ENCODE measurements around the gene TMEM179. TPM values are rescaled to one million over a fixed set of nuclear protein-coding genes. Genes with fewer than 3 reads are reported as not detected.

Gene TMEM179
- total and polyA plus RNA-seq, 9 donors = 0.19 to 0.30 (median 0.22) TPM; not detected in 6

DNA sequence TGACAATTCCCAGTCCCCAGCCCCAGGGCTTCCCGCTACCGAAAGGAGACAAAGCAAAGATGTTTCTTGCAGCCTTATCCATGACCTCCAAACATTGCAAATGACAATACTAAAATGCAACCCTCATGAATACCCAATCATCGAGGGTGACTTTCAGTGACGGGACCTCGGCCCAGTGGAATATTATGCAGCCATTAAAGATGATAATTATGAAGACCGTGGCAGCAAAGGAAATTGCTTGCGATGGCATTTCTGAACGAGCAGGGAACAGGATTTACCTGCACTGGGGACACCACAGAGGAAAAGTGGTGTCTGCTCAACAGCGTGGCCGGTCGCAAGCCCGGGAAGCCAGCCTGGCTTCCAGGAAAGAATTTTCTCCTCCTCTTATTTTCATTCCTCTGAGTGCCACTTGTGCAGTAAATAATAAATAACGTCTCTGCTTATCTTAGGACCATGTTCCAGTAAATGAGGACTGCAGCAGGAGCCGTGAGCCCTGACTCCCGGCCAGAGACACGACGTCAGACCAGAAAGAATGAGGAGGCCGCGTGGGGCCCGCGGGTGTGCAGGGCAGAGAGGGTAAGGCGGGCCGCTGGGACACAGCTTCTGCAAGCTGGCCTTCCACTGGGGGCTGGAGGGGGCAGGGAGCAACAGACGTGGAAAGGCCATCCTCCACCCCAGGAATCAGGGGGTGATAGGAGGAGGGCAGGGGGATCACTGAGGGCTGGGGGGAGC is 18.4 kb downstream of the TMEM179 start:
- intact Hi-C loops (cut with DNase I) = no loop called here
- Histone ChIP-seq H3K4me1 (ENCODE audit: insufficient read depth) (peaks cover 7% of the 10 kb centered on the region), H3K9me3 (no peaks in the 10 kb centered on the region), H3K4me3 (no peak overlapping the region), H3K36me3 (no peaks in the 10 kb centered on the region), H3K27me3 (no peaks in the 10 kb centered on the region), H3K27ac (no peak overlapping the region)
- TF ChIP-seq POLR2A (IDR thresholded peaks at IDR 0.05) (no peak), EP300 (IDR thresholded peaks at IDR 0.05) (no peak)
- TF ChIP-seq, protein P1, sequence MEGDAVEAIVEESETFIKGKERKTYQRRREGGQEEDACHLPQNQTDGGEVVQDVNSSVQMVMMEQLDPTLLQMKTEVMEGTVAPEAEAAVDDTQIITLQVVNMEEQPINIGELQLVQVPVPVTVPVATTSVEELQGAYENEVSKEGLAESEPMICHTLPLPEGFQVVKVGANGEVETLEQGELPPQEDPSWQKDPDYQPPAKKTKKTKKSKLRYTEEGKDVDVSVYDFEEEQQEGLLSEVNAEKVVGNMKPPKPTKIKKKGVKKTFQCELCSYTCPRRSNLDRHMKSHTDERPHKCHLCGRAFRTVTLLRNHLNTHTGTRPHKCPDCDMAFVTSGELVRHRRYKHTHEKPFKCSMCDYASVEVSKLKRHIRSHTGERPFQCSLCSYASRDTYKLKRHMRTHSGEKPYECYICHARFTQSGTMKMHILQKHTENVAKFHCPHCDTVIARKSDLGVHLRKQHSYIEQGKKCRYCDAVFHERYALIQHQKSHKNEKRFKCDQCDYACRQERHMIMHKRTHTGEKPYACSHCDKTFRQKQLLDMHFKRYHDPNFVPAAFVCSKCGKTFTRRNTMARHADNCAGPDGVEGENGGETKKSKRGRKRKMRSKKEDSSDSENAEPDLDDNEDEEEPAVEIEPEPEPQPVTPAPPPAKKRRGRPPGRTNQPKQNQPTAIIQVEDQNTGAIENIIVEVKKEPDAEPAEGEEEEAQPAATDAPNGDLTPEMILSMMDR (IDR thresholded peaks at IDR 0.05) = no peak
- WGBS, 3 donors = 32 to 41% (median 36%) methylated on average over 24 of the region's 24 CpGs
- DNase-seq = peak in 2 of 5 donors; percentile 22 to 76

DNA sequence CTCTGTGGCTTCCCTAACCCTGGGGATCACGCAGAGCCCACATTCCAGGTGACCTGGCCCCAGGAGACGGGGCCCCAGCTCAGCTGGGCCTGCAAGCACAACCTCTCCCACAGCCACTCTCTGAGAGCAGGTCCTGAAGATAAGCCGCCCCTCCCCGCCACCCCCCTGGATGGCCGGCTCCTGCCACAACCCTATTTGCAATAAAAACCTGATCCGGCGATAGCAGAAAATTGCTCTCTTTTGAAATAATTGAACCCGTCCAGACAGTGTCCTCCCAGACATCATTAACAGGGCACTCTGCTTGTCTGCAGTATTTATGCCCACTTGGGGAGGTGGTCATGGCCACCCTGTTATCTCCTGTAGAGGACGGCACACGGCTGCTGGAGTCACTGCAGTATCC is 20.0 kb downstream of the TMEM179 start:
- WGBS, 3 donors = 78 to 81% (median 79%) methylated on average over 10 of the region's 10 CpGs
- TF ChIP-seq POLR2A (IDR thresholded peaks at IDR 0.05) = no peak
- TF ChIP-seq EP300 (IDR thresholded peaks at IDR 0.05) = no peak
- TF ChIP-seq, protein P1 (IDR thresholded peaks at IDR 0.05) = no peak
- H3K36me3 ChIP-seq = no peaks in the 10 kb centered on the region
- no peaks in the 10 kb centered on the region for H3K9me3 ChIP-seq
- no peaks in the 10 kb centered on the region for H3K27me3 ChIP-seq
- H3K4me1 ChIP-seq (ENCODE audit: insufficient read depth) = peaks cover 1% of the 10 kb centered on the region
- no peak for DNase-seq
- intact Hi-C loops (cut with DNase I) = no loop called here
- H3K4me3 ChIP-seq = no peak overlapping the region
- no peak overlapping the region for H3K27ac ChIP-seq

DNA sequence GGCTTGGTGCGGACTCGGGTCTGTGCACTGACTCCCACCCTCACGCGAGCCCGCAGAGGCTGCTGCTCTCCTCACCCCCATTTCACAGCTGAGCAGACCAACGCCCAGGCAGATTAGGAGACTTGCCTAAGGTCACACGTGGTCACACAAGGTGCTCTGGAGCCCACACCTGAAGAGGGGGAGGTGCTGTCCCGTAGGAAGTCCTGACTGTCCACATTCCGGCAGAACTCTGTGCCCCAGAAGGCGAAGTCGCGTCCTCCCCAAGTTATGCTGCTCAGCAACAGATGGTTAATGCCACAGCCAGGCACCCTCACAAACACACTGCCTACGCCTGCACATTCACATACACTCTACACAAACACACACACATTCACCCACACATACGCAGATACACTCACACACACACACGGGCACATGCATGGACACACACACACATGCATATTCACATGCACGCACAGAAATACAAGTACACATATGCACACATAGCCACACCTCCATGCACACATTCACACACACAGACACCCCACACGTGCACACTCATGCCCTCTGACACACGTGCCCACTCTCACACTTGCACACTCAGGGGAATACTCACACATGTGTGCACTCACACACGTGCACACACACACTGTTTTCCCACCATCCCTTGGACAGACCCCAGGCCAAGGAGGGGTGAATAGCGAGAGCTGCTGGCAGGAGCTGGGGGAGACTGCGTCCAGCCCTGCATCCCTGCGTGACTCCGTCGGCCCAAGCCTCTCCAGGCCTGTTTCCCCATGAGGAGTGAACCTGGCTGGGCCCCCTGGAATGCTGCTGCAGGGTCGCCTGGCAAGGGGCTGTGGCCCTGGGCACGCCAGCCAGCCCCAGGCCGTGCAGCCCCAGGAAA is 20.9 kb downstream of the TMEM179 start:
- intact Hi-C loops (cut with DNase I) = no loop called here
- H3K4me1 ChIP-seq (ENCODE audit: insufficient read depth) = peaks cover 1% of the 10 kb centered on the region
- no peaks in the 10 kb centered on the region for H3K36me3 ChIP-seq
- WGBS, 3 donors = 71 to 77% (median 77%) methylated on average over 27 of the region's 27 CpGs
- no peak overlapping the region for H3K4me3 ChIP-seq
- no peak for TF ChIP-seq POLR2A (IDR thresholded peaks at IDR 0.05)
- no peak for TF ChIP-seq EP300 (IDR thresholded peaks at IDR 0.05)
- TF ChIP-seq, protein P1 (IDR thresholded peaks at IDR 0.05) = no peak
- no peaks in the 10 kb centered on the region for H3K9me3 ChIP-seq
- no peak for DNase-seq
- H3K27ac ChIP-seq = no peak overlapping the region
- no peaks in the 10 kb centered on the region for H3K27me3 ChIP-seq

DNA sequence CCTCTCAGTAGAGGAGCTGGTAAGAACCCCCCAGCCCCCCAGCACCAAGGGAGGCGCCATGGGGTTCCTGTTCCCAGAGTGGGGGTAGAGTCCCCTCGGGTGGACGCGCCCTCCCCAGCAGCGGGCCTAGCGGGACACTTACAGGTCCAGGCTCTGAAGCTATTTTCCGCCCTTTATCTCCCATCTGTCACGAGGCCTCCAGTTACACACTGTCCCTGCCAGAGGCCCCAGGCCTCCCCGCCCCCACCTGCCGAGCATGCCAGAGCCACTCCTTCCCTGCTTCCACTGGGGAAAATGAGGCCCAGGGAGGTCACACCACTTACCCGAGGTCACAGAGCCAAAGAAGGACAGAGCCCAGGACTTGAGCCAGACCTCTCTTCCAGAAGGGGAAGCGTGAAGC is 21.9 kb downstream of the TMEM179 start:
- TF ChIP-seq, protein P1 (IDR thresholded peaks at IDR 0.05) = no peak
- no peak for TF ChIP-seq EP300 (IDR thresholded peaks at IDR 0.05)
- no peak for TF ChIP-seq POLR2A (IDR thresholded peaks at IDR 0.05)
- Histone ChIP-seq H3K4me1 (ENCODE audit: insufficient read depth) (peaks cover 1% of the 10 kb centered on the region), H3K9me3 (no peaks in the 10 kb centered on the region), H3K4me3 (no peak overlapping the region), H3K36me3 (no peaks in the 10 kb centered on the region), H3K27ac (no peak overlapping the region), H3K27me3 (no peaks in the 10 kb centered on the region)
- no peak for DNase-seq
- intact Hi-C loops (cut with DNase I) = no loop called here
- WGBS, 3 donors = 62 to 70% (median 65%) methylated on average over 12 of the region's 12 CpGs

Measured in ovary (tissue), 9 donors.